ENCODE measurements around the gene SLC17A2.

GRCh38 chr6:25927756-25928216 lies 2.7 kb downstream of the SLC17A2 start:
- no peak for TF ChIP-seq CEBPB (IDR thresholded peaks at IDR 0.05)
- no peak for TF ChIP-seq TEAD4 (IDR thresholded peaks at IDR 0.05)
- no peak for TF ChIP-seq NFIC (IDR thresholded peaks at IDR 0.05)
- no peak for TF ChIP-seq ZBTB7A (IDR thresholded peaks at IDR 0.05; ENCODE audit: low read depth)
- TF ChIP-seq TAF1 (IDR thresholded peaks at IDR 0.05; ENCODE audit: low read depth), result no peak
- no peak for TF ChIP-seq MAX (IDR thresholded peaks at IDR 0.05)
- no peak for TF ChIP-seq YY1 (IDR thresholded peaks at IDR 0.05; ENCODE audit: low read depth)
- TF ChIP-seq FOXM1 (IDR thresholded peaks at IDR 0.05; ENCODE audit: borderline replicate concordance, low read depth), result no peak
- no peak for TF ChIP-seq TCF12 (IDR thresholded peaks at IDR 0.05; ENCODE audit: low read depth)
- no peak for TF ChIP-seq CREB1 (IDR thresholded peaks at IDR 0.05; ENCODE audit: low read depth)
- TF ChIP-seq EP300 (IDR thresholded peaks at IDR 0.05; ENCODE audit: borderline replicate concordance), result no peak
- no peak for TF ChIP-seq USF1 (IDR thresholded peaks at IDR 0.05)
- no peak for TF ChIP-seq RAD21 (IDR thresholded peaks at IDR 0.05; ENCODE audit: low read depth)
